A549 (cell line): ENCODE data around the gene RNF26.

Source experiments
- BHLHE40 ChIP-seq: IDR thresholded peaks from 2 replicates; pipeline ENCODE4 v1.6.1; 2012; ENCODE audit warnings: low read depth, low read length, inconsistent platforms
- CBX8 ChIP-seq: fragments of 200-600 bp; sonication (generic); IDR thresholded peaks from 2 replicates; pipeline ENCODE4 v1.6.1; 2016
- EHMT2 ChIP-seq: fragments of 200-600 bp; sonication (generic); IDR thresholded peaks from 2 replicates; pipeline ENCODE4 v1.6.1; 2016; ENCODE audit warnings: antibody characterized with exemption, low read depth, mild to moderate bottlenecking, moderate library complexity
- FOSB ChIP-seq: fragments of 250-450 bp; sonication (Bioruptor Pico); IDR thresholded peaks from 2 replicates; pipeline ENCODE4 v1.5.0; 2020; ENCODE audit warnings: mild to moderate bottlenecking, moderate library complexity
- HDAC2 ChIP-seq: fragments of 200-600 bp; sonication (generic); IDR thresholded peaks from 2 replicates; pipeline ENCODE4 v1.6.1; 2016
- MYC ChIP-seq: IDR thresholded peaks from 2 replicates; pipeline ENCODE4 v1.6.1; 2012; ENCODE audit warnings: mild to moderate bottlenecking, inconsistent platforms, low read length, improper control_type of control experiment, borderline replicate concordance
- POLR2A ChIP-seq: IDR thresholded peaks from 2 replicates; pipeline ENCODE4 v1.6.1; 2012; ENCODE audit warnings: mild to moderate bottlenecking, low read length
- RFX5 ChIP-seq: fragments of 450-650 bp; IDR thresholded peaks from 2 replicates; pipeline ENCODE4 v1.7.1; 2014; ENCODE audit warnings: antibody characterized with exemption, mild to moderate bottlenecking, moderate library complexity
- ZFP36 ChIP-seq: fragments of 450-650 bp; IDR thresholded peaks from 2 replicates; pipeline ENCODE4 v1.6.1; 2014; ENCODE audit warnings: borderline replicate concordance; ENCODE audit not compliant: partially characterized antibody

DNA sequence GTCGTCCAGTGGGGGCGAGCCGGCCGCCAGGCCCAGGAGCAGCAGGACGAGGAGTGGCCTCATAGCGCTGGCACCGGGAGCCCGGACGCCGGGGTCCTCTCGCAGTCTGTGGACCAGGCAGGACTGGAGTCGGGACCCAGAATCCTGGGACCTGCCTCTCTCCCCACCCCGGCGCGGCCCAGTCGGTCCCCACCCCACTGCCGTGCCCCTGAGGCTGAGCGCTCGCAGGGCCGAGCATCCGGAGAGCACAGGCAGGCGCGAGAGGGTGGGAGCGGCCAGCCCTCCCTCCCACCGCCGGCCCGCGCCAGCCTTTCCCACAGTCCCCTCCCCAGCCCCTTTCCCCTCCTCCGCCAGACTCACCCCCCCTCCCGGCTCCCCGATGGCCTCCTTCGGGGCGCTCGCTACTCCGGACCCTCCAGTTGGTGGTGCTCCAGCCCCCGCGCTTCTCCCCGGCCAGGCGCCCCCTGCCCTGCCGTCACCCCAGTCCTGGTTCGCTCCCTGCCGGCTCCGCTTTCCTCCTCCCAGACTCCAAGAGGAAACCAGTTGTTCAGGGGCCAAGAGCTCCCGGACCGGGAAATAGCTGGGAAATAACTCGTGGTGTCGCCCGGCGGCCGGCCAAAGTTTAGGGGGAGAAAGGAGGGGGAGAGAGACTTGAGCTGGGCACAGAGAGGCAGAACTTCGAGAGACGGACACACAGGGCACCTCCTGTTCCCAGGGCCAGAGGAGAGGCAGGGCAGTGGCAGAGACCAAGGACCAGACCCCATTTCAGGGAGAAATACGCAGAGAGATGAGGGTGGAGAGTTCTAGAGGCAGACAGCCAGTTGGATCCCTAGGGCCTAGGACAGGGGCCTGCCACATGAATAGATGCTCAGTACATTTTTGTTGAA, 6.3 kb downstream of the RNF26 start, which contains the start of gene C1QTNF5:
- TF ChIP-seq POLR2A (no peak), ZFP36 (no peak), BHLHE40 (no peak), CBX8 (no peak), MYC (no peak), HDAC2 (no peak), FOSB (CRISPR knock-in tag) (no peak), EHMT2 (no peak), RFX5 (no peak)
